ENCODE results near the gene HSPA4L.

The HSPA4L gene

GRCh38 chr4:127782275-127783025 lies at the start of gene HSPA4L:
HSPA4L (plus strand) TSS chr4:127782322; CDS start chr4:127782551, 229 bp downstream.
- peak; percentile 69 for DNase-seq

DNA sequence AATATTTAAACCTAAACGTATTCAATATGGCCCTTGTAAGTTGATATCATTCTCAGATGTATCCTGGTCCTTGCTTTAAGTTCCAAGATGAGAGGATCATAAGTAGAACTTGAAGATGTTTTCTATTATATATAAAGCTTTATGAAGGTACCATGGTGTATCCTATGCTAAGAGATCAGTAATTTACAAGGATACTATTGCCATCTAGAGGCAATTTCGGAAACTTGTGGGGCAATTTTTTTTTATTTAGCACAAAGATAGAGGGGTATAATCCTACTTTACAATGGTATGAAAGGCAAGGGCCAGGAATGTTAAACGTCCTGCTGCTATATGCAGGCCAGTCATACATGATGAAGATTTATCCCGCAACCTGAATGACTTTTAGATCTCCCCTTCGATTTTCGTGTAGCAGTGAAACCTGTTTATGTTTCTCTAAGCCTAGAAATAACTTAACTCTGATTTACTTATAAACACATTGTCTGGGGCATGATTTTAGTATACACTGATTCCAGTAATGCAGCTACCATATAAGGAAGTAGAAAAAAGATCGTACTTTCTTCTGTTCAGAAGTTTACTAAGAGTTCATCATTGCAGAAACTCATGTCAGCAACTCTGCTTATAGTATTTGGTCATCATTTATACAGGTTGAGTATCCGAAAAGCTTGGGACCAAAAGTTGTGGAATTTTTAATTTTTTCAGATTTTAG lies 49.3 kb upstream of the HSPA4L start:
- DNase-seq = peak; percentile 67

- no peak for DNase-seq
Observed at GRCh38 chr4:127734976-127735375, 47.1 kb upstream of the HSPA4L start.

DNA sequence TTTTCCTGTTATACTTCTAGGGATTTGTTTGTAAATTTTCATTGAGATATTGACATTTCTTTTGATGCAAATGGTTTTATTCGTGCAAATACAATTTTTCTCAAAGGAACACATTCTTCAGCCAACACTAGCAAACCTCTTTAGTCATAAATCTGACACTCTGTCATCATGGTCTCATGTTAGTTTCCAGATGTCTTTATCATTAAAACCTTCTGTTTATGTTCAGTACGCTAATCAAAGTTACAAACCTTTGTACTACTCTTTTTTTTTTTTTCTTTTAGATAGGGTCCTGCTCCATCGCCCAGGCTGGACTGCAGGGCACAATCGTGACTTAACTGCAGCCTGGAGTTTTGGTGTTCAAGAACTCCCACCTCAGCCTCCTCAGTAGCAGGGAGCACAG lies 44.8 kb upstream of the HSPA4L start:
- DNase-seq = no peak

DNA sequence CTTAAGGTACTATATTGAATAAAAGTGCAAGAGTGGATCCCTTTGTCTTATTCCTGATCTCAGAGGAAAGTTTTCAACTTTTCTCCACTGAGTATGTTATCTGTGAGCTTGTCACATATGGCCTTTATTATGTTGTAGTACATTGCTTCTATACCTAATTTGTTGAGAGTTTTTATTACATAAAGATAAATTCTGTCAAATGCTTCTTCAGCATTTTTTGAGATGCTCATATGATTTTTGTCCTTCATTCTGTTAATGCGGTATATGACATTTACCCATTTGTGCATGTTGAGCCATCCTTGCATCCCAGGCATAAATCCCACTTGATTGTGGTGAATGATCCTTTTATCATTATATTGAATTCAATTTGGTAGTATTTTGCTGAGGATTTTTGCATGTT lies 40.9 kb upstream of the HSPA4L start:
- no peak for DNase-seq

DNA sequence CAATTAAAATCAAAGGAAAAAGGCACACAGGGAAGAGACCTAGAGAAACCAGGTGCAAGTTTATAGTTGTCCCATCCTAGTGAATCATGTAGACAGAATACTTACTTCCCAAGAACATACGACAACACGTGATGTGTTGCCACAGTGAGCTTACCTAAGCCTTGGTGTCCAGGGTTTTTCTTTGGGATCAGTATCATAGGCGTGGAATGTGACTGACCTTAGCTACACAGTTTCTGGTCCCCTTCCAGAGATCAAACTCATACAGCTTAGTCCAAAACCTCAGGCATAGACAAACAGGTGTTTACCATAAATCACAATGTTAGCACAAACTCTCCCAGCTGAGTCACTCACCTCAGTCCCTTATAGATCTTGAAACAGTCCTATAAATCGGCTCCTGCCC lies 34.2 kb upstream of the HSPA4L start:
- no peak for DNase-seq

DNA sequence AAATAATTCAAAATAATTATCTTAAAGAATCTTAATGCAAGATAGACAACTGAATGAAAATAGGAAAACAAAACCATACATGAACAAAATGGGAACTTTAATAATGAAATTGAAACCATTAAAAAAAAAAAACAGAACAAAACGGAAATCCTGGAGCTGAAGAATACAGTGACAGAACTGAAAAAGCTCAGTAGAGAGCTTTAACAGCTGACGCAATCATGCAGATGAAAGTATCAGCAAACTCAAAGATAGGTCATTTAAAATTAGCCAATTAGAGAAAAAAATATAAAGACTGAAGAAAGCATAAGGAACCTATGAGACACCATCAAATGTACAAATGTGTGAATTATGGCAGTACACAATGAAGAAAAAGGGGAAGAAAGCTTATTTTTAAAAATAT lies 33.2 kb upstream of the HSPA4L start:
- no peak for DNase-seq

DNA sequence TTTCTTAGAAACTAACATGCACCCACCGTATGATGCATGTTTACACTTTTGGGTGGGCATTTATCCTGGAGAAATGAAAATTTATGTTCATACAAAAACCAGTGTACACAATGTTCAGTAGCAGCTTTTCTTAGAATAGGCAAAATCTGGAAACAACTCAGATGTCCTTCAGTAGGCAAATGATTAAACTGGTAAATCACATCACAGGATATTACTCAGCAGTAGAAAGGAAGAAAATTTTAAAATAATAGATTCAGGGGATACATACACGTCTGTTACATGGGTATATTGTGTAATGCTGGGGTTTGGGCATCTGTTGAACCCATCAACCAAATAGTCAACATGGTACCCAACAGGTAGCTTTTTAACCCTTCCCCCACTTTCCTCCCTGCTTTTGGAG lies 25.2 kb upstream of the HSPA4L start:
- no peak for DNase-seq

GRCh38 chr4:127759228-127759820 lies 22.8 kb upstream of the HSPA4L start:
- no peak for DNase-seq

GRCh38 chr4:127759893-127760292 lies 22.2 kb upstream of the HSPA4L start:
- no peak for DNase-seq

- DNase-seq = no peak
Observed at GRCh38 chr4:127771535-127772275, 10.4 kb upstream of the HSPA4L start.

DNA sequence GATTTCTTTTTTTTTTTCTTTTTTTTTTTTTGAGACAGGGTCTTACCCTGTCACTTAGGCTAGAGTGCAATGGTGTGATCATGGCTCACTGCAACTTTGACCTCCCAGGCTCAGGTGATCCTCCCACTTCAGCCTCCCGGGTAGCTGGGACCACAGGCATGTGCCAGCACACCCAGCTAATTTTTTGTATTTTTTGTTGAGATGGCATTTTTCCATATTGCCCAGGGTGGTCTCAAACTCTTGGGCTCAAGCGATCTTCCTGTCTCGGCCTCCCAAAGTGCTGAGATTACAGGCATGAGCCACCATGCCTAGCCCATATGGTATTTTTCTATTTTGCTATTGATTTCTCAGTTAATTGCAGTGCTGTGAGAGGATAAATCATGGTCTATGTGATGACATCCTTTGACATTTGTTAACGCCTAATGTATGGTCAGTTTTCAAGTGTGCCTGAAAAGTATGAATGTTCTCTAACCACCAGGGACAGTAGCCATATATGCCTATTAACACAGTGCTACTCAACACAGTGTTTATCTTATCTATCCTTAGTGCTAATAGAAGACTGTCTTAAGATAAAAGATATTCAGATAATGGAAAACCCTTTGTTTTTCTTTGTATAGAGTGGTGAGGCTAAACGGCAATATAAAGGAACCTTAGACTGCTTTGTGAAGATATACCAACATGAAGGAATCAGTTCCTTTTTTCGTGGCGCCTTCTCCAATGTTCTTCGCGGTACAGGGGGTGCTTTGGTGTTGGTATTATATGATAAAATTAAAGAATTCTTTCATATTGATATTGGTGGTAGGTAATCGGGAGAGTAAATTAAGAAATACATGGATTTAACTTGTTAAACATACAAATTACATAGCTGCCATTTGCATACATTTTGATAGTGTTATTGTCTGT lies 9.1 kb upstream of the HSPA4L start:
- no peak for DNase-seq

- no peak for DNase-seq
Observed at GRCh38 chr4:127775843-127776242, 6.3 kb upstream of the HSPA4L start.

DNA sequence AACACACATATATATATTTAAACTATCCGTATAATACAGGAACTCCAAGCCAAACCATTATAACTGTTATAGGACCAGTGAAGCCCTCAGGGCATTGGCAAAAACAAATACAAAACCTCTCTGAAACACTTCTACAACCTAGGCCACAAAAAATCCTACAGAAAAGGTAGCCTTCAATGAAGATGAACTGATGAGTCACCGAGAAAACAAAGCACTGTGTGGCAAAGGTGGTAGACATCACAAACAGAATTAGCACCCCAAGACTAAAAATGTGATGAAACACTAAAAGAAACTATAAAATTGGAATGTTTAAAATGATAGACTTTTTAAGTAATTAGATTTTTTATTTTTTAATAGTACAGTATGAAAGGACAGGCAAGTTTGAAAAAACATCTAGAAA lies 5.5 kb upstream of the HSPA4L start:
- DNase-seq = no peak

DNA sequence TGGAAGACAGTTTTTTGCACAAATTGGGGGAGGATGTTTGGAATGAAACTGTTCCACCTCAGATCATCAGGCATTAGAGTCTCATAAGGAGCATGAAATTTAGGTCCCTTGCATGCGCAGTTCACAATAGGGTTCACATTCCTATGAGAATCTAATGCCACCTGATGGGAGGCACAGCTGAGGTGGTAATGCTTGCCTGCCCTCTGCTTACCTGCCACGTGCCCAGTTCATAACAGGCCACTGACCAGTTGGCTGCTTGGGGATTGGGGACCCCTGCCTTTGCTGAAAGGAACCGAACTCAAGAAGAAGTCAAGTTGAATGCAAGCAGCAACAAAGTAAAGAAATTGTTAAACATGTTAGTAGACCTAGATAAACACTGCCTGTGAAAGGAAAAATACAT lies 4.6 kb upstream of the HSPA4L start:
- no peak for DNase-seq

- no peak for DNase-seq
Observed at GRCh38 chr4:127778102-127778501, 4.0 kb upstream of the HSPA4L start.

GRCh38 chr4:127780598-127780997 lies 1.5 kb upstream of the HSPA4L start:
- no peak for DNase-seq

DNA sequence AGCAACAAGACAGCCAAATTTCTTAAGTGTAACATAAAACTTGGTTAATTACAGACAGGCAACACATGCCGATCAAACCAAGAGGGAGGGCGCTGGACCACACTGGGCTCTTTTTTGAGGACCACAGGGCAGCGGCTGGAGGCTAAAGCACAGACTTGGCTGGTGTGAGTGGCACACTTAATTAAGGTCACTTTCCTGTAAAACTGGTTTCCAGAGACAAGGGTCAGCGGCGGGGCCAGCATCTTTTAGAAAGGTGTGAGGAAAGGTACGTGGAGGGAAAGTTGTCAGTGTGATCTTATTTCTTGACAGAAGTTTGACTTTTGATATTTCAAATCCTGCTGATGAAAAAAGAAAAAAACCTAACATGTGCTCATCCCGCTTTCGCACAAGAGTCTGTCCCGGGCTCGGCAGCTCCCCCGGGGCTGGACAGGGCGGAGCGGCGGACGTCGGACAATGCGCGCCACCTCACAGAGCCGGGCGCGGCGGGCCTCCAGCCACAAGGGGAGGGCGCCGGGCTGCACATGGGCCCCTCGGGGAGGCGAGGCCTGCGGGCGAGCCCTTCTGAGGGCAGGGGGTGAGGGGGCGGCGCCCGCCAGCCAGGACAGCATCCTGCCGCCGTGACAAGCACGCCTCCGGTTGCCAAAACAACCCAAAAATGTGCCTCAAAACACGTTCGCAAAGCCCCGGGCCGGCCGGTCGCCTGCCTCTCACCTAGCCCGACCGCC lies 660 bp upstream of the HSPA4L start:
- DNase-seq = no peak

DNA sequence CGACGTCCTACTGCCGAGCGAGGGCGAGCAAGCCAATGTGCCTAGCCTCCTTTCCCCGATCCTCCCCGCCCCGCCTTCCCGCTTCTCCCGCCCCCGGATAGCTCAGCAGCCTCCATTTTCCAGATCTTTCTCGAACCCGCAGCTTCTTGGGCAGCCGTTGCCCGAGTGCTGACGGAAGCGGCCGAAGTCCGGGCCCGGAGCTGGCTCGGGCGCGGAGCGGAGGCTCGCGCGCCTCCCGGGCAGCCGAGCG lies 172 bp upstream of the HSPA4L start:
- DNase-seq = peak; percentile 84

DNA sequence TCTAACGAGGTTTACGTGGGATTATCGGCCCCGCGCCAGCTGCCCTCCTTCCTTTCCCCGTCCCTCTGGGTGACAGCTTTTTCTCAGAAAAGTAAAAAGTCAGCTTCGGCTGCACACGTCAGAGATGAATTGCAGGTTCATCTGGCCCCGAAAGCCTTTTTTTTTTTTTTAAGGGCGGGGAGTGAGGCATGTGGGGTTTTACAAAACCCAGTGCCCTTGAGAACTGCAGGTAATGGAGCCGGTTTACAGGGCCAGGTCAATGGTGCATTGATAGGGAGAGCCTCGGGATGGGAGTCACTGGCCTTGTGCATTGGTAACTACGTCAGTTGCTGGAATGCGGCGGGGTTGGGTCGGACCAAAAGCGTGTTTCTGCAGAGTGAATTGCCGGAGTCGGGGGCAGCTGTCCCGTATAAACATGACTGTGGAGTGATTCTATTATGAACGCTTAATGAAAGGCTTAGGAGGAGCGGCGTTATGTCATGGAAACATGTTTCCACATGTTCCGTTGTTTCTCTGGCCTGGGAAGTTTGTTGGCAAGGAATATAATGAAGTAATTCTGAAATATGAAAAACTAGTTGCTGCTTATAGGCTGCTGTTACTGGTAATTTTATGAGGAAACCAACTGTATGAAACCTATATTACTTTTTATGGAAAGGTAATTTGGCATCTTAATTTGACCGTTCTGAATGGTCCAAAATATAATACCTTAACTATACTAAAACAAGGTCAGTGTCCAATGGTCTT lies 1.1 kb downstream of the HSPA4L start:
- DNase-seq = peak; percentile 63
